Measurements from ENCODE around the gene ZRANB2.

ZRANB2 gene

DNA sequence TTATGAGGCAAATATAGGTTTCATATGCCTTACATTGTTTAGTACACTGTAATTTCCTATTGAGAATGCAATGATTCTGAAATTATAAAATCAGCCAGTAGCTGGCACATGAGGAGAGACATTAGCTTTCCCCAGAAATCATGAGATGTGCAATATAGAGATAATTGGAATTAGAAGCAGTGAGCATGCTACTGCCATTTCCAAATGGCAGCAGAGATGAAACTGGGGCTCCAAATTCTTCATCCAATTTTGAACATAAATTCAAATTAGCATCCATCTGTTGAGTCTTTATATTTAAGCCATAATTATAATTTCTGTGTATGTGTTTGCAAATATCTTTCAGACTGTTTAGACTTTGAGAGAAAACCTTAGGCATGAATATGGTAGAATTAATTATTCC is 62.0 kb downstream of the ZRANB2 start:
- Mint-ChIP-seq H3K27ac (no peak overlapping the region), H3K9me3 (no peaks in the 10 kb centered on the region), H3K4me3 (no peak overlapping the region), H3K4me1 (no peaks in the 10 kb centered on the region), H3K27me3 (peaks cover 9% of the 10 kb centered on the region)
- no peak for ATAC-seq
- DNase-seq, result no peak

GRCh38 chr1:71015745-71016144 is 65.1 kb downstream of the ZRANB2 start:
- H3K27ac Mint-ChIP-seq, result no peak overlapping the region
- no peaks in the 10 kb centered on the region for H3K9me3 Mint-ChIP-seq
- no peak for DNase-seq
- ATAC-seq, result no peak
- no peaks in the 10 kb centered on the region for H3K4me1 Mint-ChIP-seq
- peaks cover 9% of the 10 kb centered on the region for H3K27me3 Mint-ChIP-seq
- H3K4me3 Mint-ChIP-seq, result no peak overlapping the region

DNA sequence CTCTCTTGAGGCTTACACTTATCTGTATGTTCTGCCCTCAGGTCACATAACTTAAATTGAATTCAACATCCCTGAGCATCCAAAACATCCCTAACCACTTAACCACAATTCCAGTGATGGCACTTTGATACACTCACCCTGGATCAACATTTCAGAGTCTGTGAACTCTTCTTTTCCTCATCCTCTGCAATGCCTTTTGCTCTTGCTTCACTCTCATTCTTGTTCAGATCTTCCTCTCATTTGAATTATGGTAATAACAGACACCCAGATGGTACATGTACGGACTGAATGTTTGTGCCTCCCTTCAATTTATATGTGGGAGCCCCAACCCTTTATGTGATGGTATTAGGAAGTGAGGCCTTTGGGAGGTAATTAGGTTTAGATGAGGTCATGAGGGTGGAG is 66.7 kb downstream of the ZRANB2 start:
- no peaks in the 10 kb centered on the region for H3K9me3 Mint-ChIP-seq
- H3K4me1 Mint-ChIP-seq, result no peaks in the 10 kb centered on the region
- H3K27ac Mint-ChIP-seq, result no peak overlapping the region
- ATAC-seq, result no peak
- H3K27me3 Mint-ChIP-seq, result peaks cover 9% of the 10 kb centered on the region
- H3K4me3 Mint-ChIP-seq, result no peak overlapping the region
- no peak for DNase-seq
